Inflammatory macrophage treated with lipopolysaccharide for 1 hour (primary cell): ENCODE measurements around the gene MMP8.

ENCODE experiments used
- DNase-seq, 2 donors: peaks; one replicate each; pipeline ENCODE4 v3.0.0-alpha.2; 2020 to 2022

Gene MMP8

DNA sequence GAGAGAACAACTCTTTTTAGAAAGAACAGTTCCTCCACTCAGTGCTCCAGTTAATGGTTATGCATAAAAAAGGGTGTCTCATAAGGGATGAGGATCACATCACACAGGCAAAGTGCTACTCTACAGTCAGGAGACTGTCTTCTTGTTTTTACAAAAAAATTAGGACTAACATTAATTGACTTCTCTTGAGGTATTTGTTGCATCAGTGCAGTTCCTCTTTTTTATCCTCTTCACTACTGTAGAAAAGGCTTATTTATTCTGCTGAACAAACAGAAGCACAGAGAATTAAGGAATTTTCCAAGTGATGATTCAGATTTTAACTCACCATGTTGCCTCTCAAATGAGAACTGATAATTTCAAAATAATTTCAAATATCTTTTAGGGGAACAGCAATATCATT lies 1.9 kb downstream of the MMP8 start:
- peak; percentile 81 to 93 for DNase-seq

DNA sequence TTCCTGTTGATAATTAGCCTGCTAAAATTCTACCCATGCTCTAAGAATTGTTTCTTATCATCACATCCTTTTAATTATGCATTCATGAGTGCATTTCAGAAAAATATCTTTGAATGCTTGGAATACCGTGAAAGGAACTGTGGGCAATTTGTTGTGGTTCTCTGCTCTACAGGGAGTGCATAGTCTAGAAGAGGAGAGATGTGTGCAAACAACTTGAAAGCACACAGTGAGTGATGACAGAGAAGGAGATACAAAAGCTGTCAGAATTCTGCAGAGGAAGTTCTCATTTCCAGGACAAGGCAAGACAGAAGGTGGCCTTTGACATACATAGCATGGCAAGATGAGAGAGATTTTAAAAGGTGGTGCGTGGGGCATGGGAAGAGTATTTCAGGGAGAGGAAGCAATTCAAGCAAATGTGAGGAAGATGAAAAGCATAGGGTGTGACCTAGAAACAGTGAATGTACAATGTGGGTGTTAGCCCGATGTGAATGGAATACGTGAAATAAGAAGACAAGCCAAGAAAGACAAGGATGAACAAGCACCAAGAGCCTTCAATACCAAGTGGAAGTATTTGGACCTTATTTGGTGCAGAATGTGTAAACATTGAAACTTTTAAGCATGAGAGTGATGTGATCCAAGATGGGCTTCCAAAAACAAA lies 5.0 kb downstream of the MMP8 start:
- DNase-seq: no peak

DNA sequence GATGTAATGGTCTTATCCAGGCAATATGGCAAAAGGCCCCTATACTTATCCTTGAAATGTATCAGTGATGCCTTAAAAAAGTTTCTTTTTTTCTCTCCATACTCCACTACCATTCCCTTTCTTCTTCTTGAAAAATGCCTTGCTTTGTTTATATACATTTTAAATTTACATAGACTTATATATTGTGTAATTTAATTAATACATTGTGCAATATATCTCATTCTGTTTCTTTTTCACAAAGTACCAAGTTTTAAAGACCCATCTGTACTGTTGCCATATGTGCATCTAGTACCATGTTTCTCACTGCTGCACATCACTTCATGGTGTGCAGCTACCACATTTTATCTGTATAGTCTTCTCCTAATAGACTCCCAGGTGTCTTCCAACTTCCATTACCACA lies 7.5 kb downstream of the MMP8 start:
- no peak for DNase-seq

DNA sequence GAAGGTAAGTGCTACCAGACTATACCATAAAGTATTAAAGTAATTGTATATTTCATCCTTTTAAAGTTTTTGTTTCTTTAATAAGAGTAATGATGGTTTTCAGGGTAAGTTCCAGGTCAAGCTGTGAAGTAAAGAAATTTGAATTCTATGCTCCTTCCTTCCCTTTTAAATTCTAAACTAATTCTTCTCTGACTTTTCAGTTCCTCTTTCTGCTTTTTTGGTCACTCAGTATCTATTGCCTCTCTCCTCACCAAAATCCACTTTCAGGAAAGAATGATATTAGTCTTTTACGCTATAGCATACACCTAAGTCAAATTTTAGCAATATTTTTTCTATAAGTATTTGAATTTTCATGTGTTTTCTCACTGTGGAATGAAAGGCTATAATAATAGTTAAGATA lies 8.2 kb downstream of the MMP8 start:
- no peak for DNase-seq

DNA sequence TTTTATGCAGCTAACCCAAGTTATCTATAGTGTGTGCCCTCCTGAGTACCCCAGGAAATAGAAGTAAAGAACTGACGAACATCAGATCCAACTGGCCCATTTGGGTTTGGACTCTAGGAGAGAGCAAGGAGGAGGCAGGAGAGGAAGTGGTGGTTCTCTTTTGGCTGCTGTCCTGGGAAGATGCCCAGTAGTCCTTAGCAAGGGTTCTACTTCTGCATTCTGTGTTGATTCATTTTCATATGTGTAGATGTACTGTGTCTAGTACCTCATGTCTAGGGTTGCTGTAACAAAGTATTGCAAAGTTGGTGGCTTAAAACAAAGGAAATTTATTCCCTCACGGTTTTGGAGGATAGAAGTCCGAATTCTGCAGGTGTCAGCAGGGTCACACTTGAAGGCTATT lies 12.6 kb downstream of the MMP8 start:
- peak; percentile 82 to 83 for DNase-seq

DNA sequence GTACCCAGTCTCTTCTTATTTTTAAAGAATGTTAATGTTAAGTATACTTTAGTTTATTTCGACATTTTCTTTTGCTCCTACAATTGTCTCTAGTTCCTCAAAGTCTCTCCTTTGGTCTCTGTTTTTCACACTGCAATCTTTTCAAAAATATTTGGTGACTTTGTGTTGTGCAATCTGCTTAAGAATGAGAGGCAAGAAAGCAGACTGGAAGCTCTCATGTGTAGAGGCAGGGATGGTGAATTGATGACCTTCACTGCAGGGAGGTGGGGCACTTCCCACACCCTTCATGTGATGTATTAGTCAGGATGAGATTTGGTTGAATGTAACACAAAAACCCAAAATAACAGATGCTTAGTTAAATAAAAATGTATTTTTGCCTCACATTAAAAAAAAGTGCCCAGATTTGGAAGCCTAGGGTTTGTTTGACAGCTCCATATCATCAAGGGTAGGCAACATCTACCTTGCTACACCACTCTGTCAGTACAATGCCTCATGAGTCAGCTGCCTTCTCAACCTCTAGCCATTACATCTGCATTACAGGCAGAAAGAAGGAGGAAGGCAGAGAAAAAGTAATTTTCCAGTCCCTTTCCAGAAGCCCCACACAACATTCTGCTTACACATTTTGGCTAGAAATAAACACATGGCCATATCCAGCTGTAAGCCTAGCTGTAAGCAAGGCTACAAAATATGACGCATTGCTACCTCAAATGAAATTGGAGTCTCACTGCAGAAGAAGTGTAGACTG lies 15.4 kb downstream of the MMP8 start:
- DNase-seq: peak; percentile 83 to 93

DNA sequence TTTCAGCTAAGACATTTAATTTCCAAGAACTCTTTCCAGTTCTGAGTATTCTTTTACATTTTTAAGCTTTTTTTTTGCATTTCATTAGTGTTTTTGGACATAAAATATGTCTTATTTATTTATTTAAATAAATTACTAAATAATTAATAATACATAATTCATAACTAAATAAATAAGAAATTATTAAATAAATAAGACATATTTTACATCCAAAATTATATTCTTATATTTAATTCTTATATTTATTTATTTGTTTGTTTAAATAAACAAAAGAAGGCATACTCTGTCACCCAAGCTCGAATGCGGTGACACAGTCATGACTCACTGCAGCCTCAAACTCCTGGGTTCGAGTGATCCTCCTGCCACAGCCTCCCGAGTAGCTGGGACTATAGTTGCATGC lies 16.1 kb downstream of the MMP8 start:
- no peak for DNase-seq

DNA sequence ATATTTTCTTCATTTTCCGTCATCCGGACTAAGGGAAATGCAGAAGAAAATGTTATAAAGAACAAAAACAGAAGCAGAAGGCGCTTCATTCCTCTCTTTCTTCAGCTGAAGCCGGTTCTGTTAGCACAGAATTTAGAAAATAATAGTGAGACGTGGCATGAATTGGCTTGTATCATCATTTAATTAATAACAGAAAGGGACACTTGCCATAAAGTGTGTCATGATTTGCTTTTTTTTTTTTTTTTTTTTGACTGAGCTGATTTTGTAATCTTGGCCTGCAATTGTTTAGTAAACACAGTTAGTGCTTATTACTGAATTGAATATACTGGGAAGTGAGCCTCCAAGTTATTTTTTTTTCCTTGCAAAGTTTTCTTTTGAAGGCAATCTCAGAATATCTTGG lies 19.1 kb downstream of the MMP8 start, which contains the start of gene MMP27:
MMP27 (minus strand) TSS at position 144 of the 400 bp plus-strand sequence; CDS start at position 89, 55 bp downstream.
- DNase-seq: no peak

DNA sequence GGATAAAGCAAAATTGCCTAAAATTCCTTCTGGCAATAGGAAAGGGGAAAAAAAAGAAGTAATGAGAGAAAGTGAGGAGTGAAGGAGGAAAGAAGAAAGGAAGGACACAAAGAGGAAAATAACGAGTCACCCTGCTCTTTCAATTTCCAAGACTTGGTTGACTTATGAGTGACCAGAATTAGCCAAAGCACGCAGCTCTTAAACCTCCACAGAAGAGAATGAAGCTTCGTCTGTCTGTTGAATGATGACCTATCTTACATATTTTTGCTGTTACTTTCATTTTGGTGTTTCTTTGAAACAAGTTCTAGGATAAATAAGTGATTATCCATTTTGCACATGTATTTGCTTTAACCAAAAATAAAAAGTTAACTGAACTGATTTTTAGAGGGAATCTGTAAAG lies 19.9 kb downstream of the MMP8 start:
- DNase-seq: no peak

DNA sequence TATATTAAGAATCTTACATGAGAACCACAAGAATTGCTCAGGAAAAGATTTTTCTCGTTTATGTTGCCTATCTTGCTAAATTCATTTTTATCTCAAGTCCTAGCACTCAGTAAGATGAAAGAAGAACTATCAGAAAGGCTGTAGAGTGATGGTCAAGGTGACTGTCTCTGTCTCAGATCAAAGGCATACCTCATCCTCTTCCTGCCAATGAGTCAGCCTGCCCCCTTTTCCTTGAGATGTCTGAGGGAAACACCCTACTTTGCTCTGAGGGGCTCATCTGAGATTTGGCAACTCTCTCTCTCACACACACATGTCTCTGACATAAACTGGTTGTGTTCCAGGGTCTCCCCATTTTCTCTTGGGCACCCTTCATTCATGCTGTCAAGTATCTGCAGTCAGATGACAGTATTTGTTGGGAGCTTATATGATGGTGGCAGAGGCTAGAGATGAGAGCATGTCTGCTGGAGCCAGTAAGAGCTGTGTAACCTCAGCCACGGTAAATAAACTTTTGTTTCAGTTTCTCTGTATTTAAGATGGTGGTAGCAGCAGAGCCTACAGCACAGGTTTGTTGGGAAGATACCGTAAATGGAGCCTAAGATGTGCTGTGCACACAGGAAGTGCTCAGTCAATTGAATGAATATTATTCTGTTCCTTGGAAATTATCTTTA lies 20.8 kb downstream of the MMP8 start:
- DNase-seq: no peak

DNA sequence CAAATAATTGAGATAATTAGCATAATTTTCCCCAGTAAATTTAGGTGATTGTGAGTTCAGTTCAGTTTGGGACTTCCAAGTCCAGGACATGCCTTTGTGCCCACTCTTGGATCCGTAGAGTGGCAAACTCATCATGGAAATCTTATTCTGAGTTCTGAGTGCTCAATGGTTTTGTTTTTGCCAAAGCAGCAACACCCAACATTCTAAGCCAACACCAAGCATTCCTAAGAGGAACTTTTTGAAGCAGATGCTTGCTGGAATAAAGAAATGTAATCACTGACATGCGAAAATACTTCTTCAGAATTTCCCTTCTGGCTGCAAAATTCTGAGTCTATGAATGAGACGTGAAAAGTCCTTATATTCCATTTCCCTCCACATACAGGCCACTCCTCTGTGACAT lies 29.6 kb downstream of the MMP8 start:
- DNase-seq: no peak

DNA sequence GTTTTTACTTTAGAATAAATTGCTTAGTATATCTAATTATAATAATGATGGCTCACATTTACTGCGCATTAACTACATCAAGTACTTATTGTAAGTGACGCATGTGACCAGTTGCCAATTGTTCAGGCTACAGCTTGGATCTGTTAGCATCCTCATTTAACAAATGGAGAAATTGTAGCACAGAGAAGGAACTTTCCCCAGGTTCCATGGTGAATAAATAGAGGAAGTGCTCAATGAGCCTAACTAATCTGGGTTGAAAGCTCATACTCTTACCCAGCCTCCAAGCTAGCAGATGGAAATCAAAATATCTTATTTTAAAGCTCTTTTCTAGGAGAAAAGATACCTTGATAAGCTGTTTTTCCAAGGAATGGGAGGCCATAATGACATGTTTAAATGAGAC lies 39.0 kb downstream of the MMP8 start:
- peak; percentile 72 to 78 for DNase-seq

DNA sequence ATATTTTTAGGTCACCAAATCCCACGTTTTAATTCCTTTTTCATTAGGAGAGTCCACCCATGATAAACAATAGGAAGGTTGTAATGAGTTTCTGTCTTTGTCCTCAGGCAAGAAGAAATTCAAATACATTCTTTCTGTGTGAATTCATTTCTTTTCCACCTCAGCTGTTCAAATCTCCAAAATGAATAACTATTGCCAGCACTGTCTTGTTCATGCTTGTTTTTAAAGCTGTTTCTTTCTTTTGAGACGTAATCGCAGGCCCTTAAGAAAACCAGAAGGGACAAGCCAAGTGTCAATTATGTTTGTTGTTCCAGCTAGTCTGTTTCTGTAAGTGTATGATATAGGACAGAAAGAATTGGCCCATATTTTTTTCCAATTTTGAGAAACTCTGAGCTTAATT lies 39.4 kb downstream of the MMP8 start:
- no peak for DNase-seq

DNA sequence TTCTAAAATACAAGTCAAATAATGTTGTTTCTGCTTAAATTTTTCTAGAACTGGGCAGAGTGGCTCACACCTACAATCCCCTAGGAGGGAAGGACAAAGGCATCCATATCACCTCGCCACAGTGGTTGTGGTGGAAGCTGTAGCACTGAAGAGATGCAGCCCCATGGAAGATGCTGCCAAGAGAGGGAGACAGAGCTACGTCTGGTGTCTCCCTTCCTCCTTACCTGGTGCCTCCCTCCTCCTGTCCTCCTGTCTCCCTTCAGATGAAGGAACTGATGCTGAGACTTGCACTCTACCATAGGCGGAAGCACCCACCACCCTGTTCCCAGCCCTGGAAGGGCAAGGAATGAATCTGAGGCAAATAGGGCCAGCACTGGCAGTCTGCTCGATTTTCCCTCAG lies 41.5 kb downstream of the MMP8 start:
- no peak for DNase-seq

DNA sequence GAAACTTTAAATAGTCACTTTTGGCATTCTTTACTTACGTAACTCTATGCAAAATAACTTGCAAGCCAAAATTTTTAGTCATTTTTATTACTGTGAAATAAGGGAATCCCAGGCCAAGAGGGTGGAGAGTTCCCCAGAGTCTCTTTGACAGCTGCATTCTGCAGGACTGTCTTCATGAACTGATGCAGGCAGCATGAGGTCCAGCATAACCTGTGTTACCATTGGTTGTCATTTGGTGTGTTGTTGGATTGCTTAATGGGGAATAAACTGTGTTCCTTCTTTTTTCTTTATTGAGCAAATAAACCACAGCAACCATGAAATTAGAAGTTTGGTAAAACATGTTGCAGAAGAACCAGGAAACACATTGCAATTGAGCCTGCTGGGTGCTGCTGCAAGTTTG lies 43.8 kb downstream of the MMP8 start:
- peak; percentile 90 to 99 for DNase-seq

DNA sequence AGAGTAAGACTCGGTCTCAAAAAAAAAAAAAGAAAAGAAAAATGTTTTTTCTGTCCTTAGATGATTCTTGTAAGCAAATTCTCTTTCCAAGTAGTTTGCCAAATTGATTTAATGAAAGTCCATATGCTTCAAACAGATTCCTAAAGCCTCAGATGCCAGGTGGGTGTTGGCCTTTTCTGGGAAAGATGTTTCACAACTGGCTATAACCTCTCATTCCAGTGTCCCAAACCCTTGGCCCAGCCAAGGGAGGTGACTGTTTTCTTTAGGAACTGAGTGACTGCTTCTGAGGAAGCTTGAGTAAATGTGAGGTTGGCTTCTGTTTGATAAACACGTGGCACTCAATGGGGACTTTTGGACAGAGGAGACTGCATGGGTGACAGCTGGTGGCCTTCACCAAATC lies 46.7 kb downstream of the MMP8 start:
- no peak for DNase-seq

DNA sequence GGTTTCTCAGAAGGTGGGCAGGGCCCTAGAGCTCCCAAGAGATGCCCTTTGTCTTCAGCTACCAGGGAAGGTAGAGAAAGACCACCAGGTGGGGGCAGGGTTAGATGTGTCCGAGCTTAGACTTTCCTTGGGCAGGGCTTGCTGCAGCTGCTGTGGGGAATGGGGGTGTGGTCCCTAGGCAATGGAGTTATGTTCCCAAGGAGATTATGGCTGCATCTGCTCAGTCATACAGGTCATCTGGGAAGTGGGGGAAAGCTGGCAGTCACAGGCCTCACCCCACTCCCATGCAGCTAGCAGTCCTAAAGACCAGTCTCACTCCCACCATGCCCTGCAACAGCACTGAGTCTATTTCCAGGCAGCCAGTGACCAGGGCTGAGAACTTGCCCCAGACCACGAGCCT lies 48.7 kb downstream of the MMP8 start:
- no peak for DNase-seq

DNA sequence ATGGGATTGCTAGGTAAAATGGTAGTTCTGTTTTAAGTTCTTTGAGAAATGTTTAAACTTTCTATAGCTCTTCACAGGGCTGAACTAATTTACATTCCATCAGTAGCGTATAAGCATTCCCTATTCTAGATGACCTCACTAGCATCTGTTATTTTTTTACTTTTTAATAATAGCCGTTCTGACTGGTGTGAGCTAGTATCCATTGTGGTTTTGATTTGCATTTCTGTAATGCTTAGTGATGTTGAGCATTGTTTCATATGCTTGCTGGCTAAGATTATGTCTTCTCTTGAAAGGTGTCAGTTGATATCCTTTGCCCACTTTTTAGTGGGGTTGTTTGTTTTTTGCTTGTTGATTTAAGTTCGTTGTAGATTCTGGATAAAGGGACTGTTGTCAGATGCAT lies 55.1 kb downstream of the MMP8 start:
- no peak for DNase-seq

DNA sequence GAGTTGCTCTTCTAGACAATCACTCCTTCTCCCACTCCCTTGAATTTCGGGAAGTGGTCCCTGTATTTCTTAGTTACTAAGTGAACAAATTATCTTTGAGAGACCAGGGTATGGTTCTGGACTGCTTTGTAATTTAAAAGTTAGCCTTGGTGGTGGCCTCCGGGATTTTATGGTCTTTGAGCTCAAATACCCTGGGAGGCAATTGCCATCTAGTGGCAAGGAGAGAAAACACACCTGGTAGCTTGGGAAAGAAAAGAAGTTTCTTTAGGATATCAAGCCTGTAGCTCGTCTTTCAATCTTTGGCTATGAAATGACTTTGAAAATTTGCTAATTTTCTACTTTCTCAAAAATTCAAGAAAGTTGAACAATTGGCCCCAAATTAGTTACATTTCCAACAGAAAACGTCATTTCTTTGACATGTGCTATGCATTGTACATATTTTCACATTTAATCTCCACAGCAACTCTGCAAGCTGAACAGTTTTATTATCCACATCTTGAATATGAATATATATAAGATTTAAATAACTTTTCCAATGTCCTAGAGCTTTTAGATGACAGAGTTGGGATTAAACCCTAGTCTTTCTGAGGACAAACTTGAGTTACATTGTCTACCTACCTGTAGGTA lies 58.3 kb downstream of the MMP8 start:
- DNase-seq: peak; percentile 54 to 75

DNA sequence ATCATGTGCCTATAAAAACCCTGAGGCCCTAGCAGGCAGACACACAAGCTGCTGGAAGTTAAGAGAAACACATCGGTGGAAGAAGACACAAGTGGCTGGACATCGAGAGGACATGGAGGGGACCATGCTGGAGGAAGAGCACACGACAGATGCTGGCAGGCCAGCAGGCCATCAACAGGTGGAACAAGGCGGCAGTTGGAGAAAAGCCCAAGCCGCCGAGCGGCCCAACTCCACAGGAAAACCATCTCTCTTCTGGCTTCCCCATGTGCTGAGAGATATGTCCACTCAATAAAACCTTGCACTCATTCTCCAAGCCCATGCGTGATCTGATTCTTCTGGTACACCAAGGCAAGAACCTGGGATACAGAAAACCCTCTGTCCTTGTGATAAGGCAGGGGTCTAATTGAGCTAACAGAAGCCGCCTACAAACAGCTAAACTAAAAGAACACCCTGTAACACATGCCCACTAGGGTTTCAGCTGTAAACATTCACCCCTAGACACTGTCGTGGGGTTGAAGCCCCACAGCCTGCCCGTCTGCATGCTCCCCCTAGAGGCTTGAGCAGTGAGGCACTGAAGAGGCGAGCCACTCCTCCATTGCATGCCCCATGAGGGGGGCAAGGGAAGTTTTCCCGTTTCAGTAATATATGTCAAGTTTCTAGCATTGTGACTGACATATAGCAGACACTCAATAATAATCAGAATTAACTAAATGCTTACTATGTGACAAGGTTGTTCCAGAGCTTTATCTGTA lies 60.6 kb downstream of the MMP8 start:
- DNase-seq: no peak

DNA sequence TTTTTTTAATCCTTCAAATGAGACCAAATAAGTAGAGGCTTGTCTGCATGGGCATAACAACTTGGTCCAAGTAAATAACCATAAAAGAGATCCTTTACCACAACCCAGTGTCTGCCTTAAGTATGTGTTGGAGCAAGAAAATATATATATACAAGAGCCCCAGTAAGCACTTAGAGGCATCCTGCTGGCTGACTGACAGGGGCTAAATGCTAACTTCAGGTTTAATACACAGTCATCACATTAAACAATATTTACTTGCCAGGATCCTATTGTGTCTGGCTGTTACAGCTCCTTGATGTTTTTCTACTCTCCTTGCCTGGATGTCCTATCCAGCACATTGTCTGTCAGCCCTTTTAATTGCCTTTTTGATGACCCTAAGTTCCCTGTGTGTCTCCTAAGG lies 62.1 kb downstream of the MMP8 start:
- no peak for DNase-seq
